ENCODE results near the gene EFCAB14. TPM values are rescaled to one million over a fixed set of nuclear protein-coding genes. Genes with fewer than 3 reads are reported as not detected.

Gene EFCAB14
- total RNA-seq, 2 experiments from 2014 or later, result 29.9 to 38.3 TPM

DNA sequence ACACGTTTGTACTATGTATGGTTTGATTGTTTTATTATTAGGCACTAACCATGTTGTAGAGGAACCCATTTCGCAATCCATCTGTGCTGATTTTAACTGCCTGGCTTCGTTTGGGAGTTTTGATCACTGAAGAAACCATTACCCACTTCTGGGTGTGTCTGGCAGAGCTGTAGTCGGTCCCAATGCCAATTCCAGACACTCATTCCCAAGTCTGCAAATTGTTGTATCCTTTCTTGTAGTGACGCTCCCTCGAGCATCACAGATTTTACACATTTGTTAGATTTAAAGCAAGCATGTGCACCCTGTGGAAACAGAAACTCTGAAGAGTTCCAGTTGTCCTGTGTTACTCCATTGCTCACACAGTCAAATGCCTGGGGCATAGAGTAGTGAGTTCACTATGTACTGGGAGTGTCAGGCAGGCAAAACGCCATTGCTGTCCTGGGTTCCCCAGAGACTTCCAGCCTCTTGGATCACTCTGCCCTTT lies 31.0 kb upstream of the EFCAB14 start:
- Histone ChIP-seq H3K4me2 (ENCODE audit: low read length) (no peak overlapping the region), H3K4me3 (ENCODE audit: low read depth, low read length, poor library complexity, severe bottlenecking) (no peak overlapping the region), H3K36me3 (ENCODE audit: insufficient read depth, low read length) (no peaks in the 10 kb centered on the region), H3K9me2 (ENCODE audit: insufficient read depth, low read length) (no peaks in the 10 kb centered on the region), H3K79me2 (ENCODE audit: insufficient read depth, low read depth, low read length) (no peaks in the 10 kb centered on the region), H4K20me1 (ENCODE audit: insufficient read depth, low read length) (no peaks in the 10 kb centered on the region), H3K4me1 (ENCODE audit: insufficient read depth, low read length, poor library complexity, severe bottlenecking) (no peaks in the 10 kb centered on the region), H2AFZ (ENCODE audit: low read length) (no peak overlapping the region), H3K9me3 (ENCODE audit: low read length) (no peaks in the 10 kb centered on the region), H3K27ac (ENCODE audit: low read depth, low read length, poor library complexity, severe bottlenecking) (no peak overlapping the region)
- no peak for DNase-seq (ENCODE audit: low spot score)
- CTCF ChIA-PET (ENCODE audit: unreplicated experiment), result no interaction called here
- POLR2A ChIA-PET, result no interaction called here
- TF ChIP-seq, protein P1, sequence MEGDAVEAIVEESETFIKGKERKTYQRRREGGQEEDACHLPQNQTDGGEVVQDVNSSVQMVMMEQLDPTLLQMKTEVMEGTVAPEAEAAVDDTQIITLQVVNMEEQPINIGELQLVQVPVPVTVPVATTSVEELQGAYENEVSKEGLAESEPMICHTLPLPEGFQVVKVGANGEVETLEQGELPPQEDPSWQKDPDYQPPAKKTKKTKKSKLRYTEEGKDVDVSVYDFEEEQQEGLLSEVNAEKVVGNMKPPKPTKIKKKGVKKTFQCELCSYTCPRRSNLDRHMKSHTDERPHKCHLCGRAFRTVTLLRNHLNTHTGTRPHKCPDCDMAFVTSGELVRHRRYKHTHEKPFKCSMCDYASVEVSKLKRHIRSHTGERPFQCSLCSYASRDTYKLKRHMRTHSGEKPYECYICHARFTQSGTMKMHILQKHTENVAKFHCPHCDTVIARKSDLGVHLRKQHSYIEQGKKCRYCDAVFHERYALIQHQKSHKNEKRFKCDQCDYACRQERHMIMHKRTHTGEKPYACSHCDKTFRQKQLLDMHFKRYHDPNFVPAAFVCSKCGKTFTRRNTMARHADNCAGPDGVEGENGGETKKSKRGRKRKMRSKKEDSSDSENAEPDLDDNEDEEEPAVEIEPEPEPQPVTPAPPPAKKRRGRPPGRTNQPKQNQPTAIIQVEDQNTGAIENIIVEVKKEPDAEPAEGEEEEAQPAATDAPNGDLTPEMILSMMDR (conservative IDR thresholded peaks at IDR 0.05; ENCODE audit: low read length), result no peak
- no peak for TF ChIP-seq EZH2phosphoT487 (IDR thresholded peaks at IDR 0.05; ENCODE audit: borderline replicate concordance, low read depth, low read length)
- intact Hi-C loops (cut with micrococcal nuclease; ENCODE audit: unreplicated experiment), result no loop called here
- no TSS peak for BruUV-seq (replicated peaks)

DNA sequence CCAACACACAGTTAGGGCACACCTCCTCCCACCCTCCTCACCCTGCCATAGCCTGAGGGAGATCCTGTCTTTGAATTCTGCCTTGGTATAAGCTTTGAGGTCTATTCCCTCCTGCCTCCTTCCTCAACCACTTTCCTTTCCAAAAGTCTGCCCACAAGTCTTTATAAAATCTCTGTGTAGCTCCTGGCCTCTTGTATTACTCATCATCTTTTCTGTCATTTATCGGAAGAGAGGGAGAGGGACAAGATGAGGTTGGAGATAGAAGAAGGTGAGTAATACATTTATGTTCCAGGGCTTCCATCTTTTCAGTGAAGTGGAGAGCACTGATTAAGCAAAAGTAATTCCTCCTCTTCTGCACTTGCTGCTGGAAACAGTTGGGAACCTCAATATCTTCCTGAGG lies 30.5 kb upstream of the EFCAB14 start:
- no TSS peak for BruUV-seq (replicated peaks)
- no peaks in the 10 kb centered on the region for H3K36me3 ChIP-seq (ENCODE audit: insufficient read depth, low read length)
- intact Hi-C loops (cut with micrococcal nuclease; ENCODE audit: unreplicated experiment), result no loop called here
- no peak overlapping the region for H3K27ac ChIP-seq (ENCODE audit: low read depth, low read length, poor library complexity, severe bottlenecking)
- no peaks in the 10 kb centered on the region for H3K9me2 ChIP-seq (ENCODE audit: insufficient read depth, low read length)
- H2AFZ ChIP-seq (ENCODE audit: low read length), result no peak overlapping the region
- POLR2A ChIA-PET, result no interaction called here
- CTCF ChIA-PET (ENCODE audit: unreplicated experiment), result no interaction called here
- H3K9me3 ChIP-seq (ENCODE audit: low read length), result no peaks in the 10 kb centered on the region
- H3K79me2 ChIP-seq (ENCODE audit: insufficient read depth, low read depth, low read length), result no peaks in the 10 kb centered on the region
- H3K4me1 ChIP-seq (ENCODE audit: insufficient read depth, low read length, poor library complexity, severe bottlenecking), result no peaks in the 10 kb centered on the region
- no peak for DNase-seq (ENCODE audit: low spot score)
- TF ChIP-seq EZH2phosphoT487 (IDR thresholded peaks at IDR 0.05; ENCODE audit: borderline replicate concordance, low read depth, low read length), result no peak
- TF ChIP-seq, protein P1 (conservative IDR thresholded peaks at IDR 0.05; ENCODE audit: low read length), result no peak
- H3K4me2 ChIP-seq (ENCODE audit: low read length), result no peak overlapping the region
- H4K20me1 ChIP-seq (ENCODE audit: insufficient read depth, low read length), result no peaks in the 10 kb centered on the region
- H3K4me3 ChIP-seq (ENCODE audit: low read depth, low read length, poor library complexity, severe bottlenecking), result no peak overlapping the region

GRCh38 chr1:46747683-46748288 lies 28.9 kb upstream of the EFCAB14 start:
- BruUV-seq (replicated peaks), result no TSS peak
- intact Hi-C loops (cut with micrococcal nuclease; ENCODE audit: unreplicated experiment), result no loop called here

More at GRCh38 chr1:46747683-46748288, 28.9 kb upstream of the EFCAB14 start:
- Histone ChIP-seq H3K27ac (ENCODE audit: low read depth, low read length, poor library complexity, severe bottlenecking) (no peak overlapping the region), H3K9me3 (ENCODE audit: low read length) (no peaks in the 10 kb centered on the region), H3K4me3 (ENCODE audit: low read depth, low read length, poor library complexity, severe bottlenecking) (no peak overlapping the region), H3K36me3 (ENCODE audit: insufficient read depth, low read length) (no peaks in the 10 kb centered on the region), H3K4me1 (ENCODE audit: insufficient read depth, low read length, poor library complexity, severe bottlenecking) (no peaks in the 10 kb centered on the region), H3K79me2 (ENCODE audit: insufficient read depth, low read depth, low read length) (no peaks in the 10 kb centered on the region), H3K9me2 (ENCODE audit: insufficient read depth, low read length) (no peaks in the 10 kb centered on the region), H4K20me1 (ENCODE audit: insufficient read depth, low read length) (no peaks in the 10 kb centered on the region), H3K4me2 (ENCODE audit: low read length) (no peak overlapping the region), H2AFZ (ENCODE audit: low read length) (no peak overlapping the region)
- ChIA-PET POLR2A (no interaction called here), CTCF (ENCODE audit: unreplicated experiment) (no interaction called here)
- TF ChIP-seq EZH2phosphoT487 (IDR thresholded peaks at IDR 0.05; ENCODE audit: borderline replicate concordance, low read depth, low read length), result no peak
- TF ChIP-seq, protein P1 (conservative IDR thresholded peaks at IDR 0.05; ENCODE audit: low read length), result peak; percentile 50
- DNase-seq (ENCODE audit: low spot score), result peak; percentile 6
